ENCODE measurements around the gene POLR2J3.
"Not testable (repeated sequence)": the region's sequence is repeated elsewhere in the genome, so short reads cannot be mapped to it uniquely, and the experiment has no call there.

POLR2J3 gene

GRCh38 chr7:102520797-102521196 lies 51.6 kb downstream of the POLR2J3 start:
- DNase-seq (ENCODE audit: low read depth) = not testable (repeated sequence)

GRCh38 chr7:102517550-102518147 lies 54.7 kb downstream of the POLR2J3 start, which contains the start of gene RASA4B:
RASA4B (minus strand) TSS chr7:102517777; CDS start chr7:102517710, 67 bp downstream.
- DNase-seq (ENCODE audit: low read depth) = not testable (repeated sequence)
